Measurements from ENCODE around the gene MFSD6. TPM values are rescaled to one million over a fixed set of nuclear protein-coding genes. Genes with fewer than 3 reads are reported as not detected.
"Not testable (repeated sequence)": the region's sequence is repeated elsewhere in the genome, so short reads cannot be mapped to it uniquely, and the experiment has no call there.

The MFSD6 gene
- total RNA-seq, 1 donor from 2014 or later, result 0.37 TPM

DNA sequence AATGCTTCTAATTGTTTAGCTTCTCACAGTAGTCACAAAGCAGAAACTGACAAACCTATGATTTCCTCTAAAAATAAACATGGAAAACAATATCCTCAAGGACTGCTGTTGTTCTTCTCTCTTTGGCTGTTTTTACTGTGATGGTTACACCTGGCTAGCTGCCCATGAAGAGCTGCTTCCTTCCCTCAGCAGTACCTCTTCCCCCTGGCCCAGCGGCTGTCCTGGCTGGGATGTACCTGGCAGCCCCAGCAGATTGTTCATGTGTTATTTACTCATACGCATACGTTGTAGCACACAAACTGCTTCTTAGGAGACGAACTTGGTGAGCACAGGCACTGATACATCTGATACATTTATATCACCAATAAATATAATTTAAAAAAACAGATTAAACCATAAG is 99.0 kb downstream of the MFSD6 start:
- Histone ChIP-seq H2AFZ (replicated peaks) (no peak overlapping the region), H3K4me2 (no peak overlapping the region), H3K4me1 (no peaks in the 10 kb centered on the region), H4K20me1 (ENCODE audit: low read depth) (no peaks in the 10 kb centered on the region), H3K4me3 (no peak overlapping the region), H3K9me3 (ENCODE audit: low read depth) (no peaks in the 10 kb centered on the region), H3K27me3 (no peaks in the 10 kb centered on the region), H3K9ac (no peak overlapping the region), H3K79me2 (ENCODE audit: low read depth) (no peaks in the 10 kb centered on the region), H3K36me3 (no peaks in the 10 kb centered on the region), H3K27ac (no peak overlapping the region), H3F3A (ENCODE audit: low read depth) (no peaks in the 10 kb centered on the region)
- no peak for DNase-seq (ENCODE audit: low spot score)
- Mint-ChIP-seq H3K27me3 (ENCODE audit: insufficient read depth, low read depth) (peaks cover 2% of the 10 kb centered on the region), H3K4me1 (no peaks in the 10 kb centered on the region), H3K4me3 (no peak overlapping the region), H3K27ac (no peak overlapping the region), H3K36me3 (no peaks in the 10 kb centered on the region), H3K9me3 (no peaks in the 10 kb centered on the region)
- TF ChIP-seq EZH2phosphoT487 (IDR thresholded peaks at IDR 0.05), result no peak
- TF ChIP-seq, protein P1, sequence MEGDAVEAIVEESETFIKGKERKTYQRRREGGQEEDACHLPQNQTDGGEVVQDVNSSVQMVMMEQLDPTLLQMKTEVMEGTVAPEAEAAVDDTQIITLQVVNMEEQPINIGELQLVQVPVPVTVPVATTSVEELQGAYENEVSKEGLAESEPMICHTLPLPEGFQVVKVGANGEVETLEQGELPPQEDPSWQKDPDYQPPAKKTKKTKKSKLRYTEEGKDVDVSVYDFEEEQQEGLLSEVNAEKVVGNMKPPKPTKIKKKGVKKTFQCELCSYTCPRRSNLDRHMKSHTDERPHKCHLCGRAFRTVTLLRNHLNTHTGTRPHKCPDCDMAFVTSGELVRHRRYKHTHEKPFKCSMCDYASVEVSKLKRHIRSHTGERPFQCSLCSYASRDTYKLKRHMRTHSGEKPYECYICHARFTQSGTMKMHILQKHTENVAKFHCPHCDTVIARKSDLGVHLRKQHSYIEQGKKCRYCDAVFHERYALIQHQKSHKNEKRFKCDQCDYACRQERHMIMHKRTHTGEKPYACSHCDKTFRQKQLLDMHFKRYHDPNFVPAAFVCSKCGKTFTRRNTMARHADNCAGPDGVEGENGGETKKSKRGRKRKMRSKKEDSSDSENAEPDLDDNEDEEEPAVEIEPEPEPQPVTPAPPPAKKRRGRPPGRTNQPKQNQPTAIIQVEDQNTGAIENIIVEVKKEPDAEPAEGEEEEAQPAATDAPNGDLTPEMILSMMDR (IDR thresholded peaks at IDR 0.05), result no peak
- no peak for TF ChIP-seq EZH2 (IDR thresholded peaks at IDR 0.05)

DNA sequence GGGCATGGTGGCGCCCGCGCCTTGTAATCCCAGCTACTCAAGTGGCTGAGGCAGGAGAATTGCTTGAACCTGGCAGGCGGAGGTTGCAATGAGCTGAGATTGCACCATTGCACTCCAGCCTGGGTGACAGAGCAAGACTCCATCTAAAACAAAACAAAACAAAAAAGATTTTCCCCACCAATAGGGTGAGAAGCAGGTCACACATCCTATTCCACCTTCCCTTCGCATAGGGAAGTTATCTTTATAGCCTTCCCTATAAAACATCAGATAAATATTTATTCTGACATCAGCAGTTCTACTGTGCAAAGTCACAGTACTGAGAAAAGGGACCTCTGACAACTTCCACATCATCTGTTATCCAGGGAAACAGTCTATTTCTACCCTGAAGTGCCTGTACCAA is 101.7 kb downstream of the MFSD6 start:
- not testable (repeated sequence) for H3K27ac Mint-ChIP-seq; H3K9me3 Mint-ChIP-seq; H3K4me1 ChIP-seq; H4K20me1 ChIP-seq (ENCODE audit: low read depth); H3K27ac ChIP-seq; H3F3A ChIP-seq (ENCODE audit: low read depth); H3K27me3 ChIP-seq; H3K79me2 ChIP-seq (ENCODE audit: low read depth); H3K4me3 ChIP-seq; H3K4me3 Mint-ChIP-seq; H3K36me3 ChIP-seq; H3K4me2 ChIP-seq; H3K27me3 Mint-ChIP-seq (ENCODE audit: insufficient read depth, low read depth); H2AFZ ChIP-seq (replicated peaks); DNase-seq (ENCODE audit: low spot score); H3K4me1 Mint-ChIP-seq; H3K36me3 Mint-ChIP-seq; H3K9ac ChIP-seq; H3K9me3 ChIP-seq (ENCODE audit: low read depth)

DNA sequence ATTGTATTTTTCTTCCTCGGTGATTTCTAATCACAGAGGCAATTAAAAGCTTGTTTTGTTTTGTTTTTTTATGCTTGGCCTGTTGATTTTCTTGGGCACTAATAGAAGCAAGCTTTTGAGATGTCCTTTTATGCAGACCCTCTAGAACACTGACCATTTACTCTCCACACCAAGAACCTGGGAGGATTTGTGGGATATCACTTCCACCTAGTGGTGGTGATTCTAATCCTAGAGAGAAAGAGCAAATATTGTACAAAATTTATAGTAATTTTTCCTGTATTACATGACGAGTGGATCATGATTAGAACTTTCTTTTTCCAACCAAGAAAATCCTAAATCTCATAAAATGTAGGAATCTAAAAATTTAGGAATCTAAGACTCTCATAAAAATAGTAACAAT is 102.9 kb downstream of the MFSD6 start:
- TF ChIP-seq, protein P1 (IDR thresholded peaks at IDR 0.05), result peak; percentile 55
- no peak for TF ChIP-seq EZH2 (IDR thresholded peaks at IDR 0.05)
- no peak for TF ChIP-seq EZH2phosphoT487 (IDR thresholded peaks at IDR 0.05)
- H3K9ac ChIP-seq, result no peak overlapping the region
- no peak overlapping the region for H2AFZ ChIP-seq (replicated peaks)
- H3K27me3 ChIP-seq, result no peaks in the 10 kb centered on the region
- no peaks in the 10 kb centered on the region for H3K9me3 ChIP-seq (ENCODE audit: low read depth)
- H3K36me3 ChIP-seq, result no peaks in the 10 kb centered on the region
- H3K4me1 Mint-ChIP-seq, result no peaks in the 10 kb centered on the region
- H3K9me3 Mint-ChIP-seq, result no peaks in the 10 kb centered on the region
- H3F3A ChIP-seq (ENCODE audit: low read depth), result no peaks in the 10 kb centered on the region
- H3K4me2 ChIP-seq, result no peak overlapping the region
- no peak overlapping the region for H3K27ac ChIP-seq
- no peaks in the 10 kb centered on the region for H3K4me1 ChIP-seq
- no peak overlapping the region for H3K4me3 ChIP-seq
- no peaks in the 10 kb centered on the region for H4K20me1 ChIP-seq (ENCODE audit: low read depth)
- no peaks in the 10 kb centered on the region for H3K79me2 ChIP-seq (ENCODE audit: low read depth)
- no peak for DNase-seq (ENCODE audit: low spot score)
- peaks cover 1% of the 10 kb centered on the region for H3K27me3 Mint-ChIP-seq (ENCODE audit: insufficient read depth, low read depth)
- no peak overlapping the region for H3K27ac Mint-ChIP-seq
- H3K4me3 Mint-ChIP-seq, result no peak overlapping the region
- no peaks in the 10 kb centered on the region for H3K36me3 Mint-ChIP-seq

DNA sequence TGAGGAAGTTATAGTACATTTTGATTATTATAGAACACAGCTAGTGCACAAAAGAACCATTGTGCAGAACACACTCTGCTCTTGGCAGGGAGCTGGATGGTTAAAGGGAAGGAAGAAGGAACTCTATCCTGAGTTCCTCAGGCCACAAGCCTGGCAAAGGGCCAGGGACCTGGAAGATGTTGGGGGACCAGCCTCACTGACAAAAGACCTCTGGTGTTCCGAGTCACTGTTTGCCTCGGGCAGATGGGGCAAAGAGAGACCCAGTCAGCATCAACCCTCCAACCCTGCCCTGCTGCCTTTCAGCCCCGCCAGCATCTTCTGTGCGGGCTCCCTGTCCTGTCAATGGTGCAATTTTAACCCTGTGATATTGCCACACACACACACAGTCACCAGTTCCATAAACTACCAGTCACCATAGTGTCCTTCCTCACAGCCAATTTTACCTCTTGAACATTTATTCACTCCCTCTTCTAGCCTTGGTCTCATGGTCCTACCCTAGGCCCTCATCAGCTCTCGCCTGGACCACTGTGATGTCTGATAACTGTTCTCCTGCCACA is 104.5 kb downstream of the MFSD6 start:
- no peaks in the 10 kb centered on the region for H3K36me3 ChIP-seq
- no peak overlapping the region for H3K4me3 ChIP-seq
- H3K79me2 ChIP-seq (ENCODE audit: low read depth), result no peaks in the 10 kb centered on the region
- no peaks in the 10 kb centered on the region for H3K27me3 ChIP-seq
- Mint-ChIP-seq H3K36me3 (no peaks in the 10 kb centered on the region), H3K4me3 (no peak overlapping the region), H3K4me1 (no peaks in the 10 kb centered on the region), H3K27me3 (ENCODE audit: insufficient read depth, low read depth) (no peaks in the 10 kb centered on the region), H3K27ac (no peak overlapping the region), H3K9me3 (no peaks in the 10 kb centered on the region)
- no peaks in the 10 kb centered on the region for H3K9me3 ChIP-seq (ENCODE audit: low read depth)
- no peaks in the 10 kb centered on the region for H3K4me1 ChIP-seq
- no peaks in the 10 kb centered on the region for H4K20me1 ChIP-seq (ENCODE audit: low read depth)
- no peaks in the 10 kb centered on the region for H3F3A ChIP-seq (ENCODE audit: low read depth)
- H3K9ac ChIP-seq, result no peak overlapping the region
- H3K4me2 ChIP-seq, result no peak overlapping the region
- TF ChIP-seq EZH2phosphoT487 (IDR thresholded peaks at IDR 0.05) (no peak), EZH2 (IDR thresholded peaks at IDR 0.05) (no peak)
- TF ChIP-seq, protein P1 (IDR thresholded peaks at IDR 0.05), result no peak
- H2AFZ ChIP-seq (replicated peaks), result no peak overlapping the region
- H3K27ac ChIP-seq, result no peak overlapping the region
- no peak for DNase-seq (ENCODE audit: low spot score)
